H1 (cell line): ENCODE measurements around the gene FANCD2.

Experiments
- BACH1 ChIP-seq: IDR thresholded peaks from 2 replicates; pipeline ENCODE4 v1.6.1; 2012; ENCODE audit warnings: low read length, improper control_type of control experiment
- GABPA ChIP-seq: IDR thresholded peaks from 2 replicates; pipeline ENCODE4 v1.6.1; 2011; ENCODE audit warnings: mild to moderate bottlenecking, low read length, moderate library complexity, borderline replicate concordance; ENCODE audit not compliant: insufficient read depth
- GTF2F1 ChIP-seq: IDR thresholded peaks from 2 replicates; pipeline ENCODE4 v1.6.1; 2012; ENCODE audit warnings: low read depth, low read length, improper control_type of control experiment, borderline replicate concordance
- MAFK ChIP-seq: IDR thresholded peaks from 2 replicates; pipeline ENCODE4 v1.6.1; 2012; ENCODE audit warnings: low read depth, mild to moderate bottlenecking, improper control_type of control experiment, low read length
- PHF8 ChIP-seq: fragments of 200-600 bp; sonication (generic); conservative IDR thresholded peaks from 2 replicates; pipeline ENCODE4 v1.7.1; 2012; ENCODE audit warnings: low read depth, mild to moderate bottlenecking, inconsistent platforms, low read length, moderate library complexity
- POLR2A ChIP-seq, 2 experiments: IDR thresholded peaks; 1 replicate in 1 of 2; 2 replicates in 1 of 2; pipeline ENCODE4 v1.6.1; 2011; ENCODE audit warnings: low read depth in 2 of 2, low read length in 2 of 2, mild to moderate bottlenecking in 2 of 2; ENCODE audit errors: control extremely low read depth in 1 of 2
- POLR2AphosphoS5 ChIP-seq: IDR thresholded peaks from 2 replicates; pipeline ENCODE4 v1.6.1; 2011; ENCODE audit warnings: low read depth, low read length
- SIN3A ChIP-seq, 2 experiments: IDR thresholded peaks in 1 of 2; conservative IDR thresholded peaks in 1 of 2; 2 replicates each; pipeline ENCODE4 v1.6.1; 2011 to 2012; ENCODE audit warnings: low read length in 2 of 2, improper control_type of control experiment in 1 of 2, low read depth in 1 of 2, mild to moderate bottlenecking in 1 of 2
- SRF ChIP-seq: IDR thresholded peaks from 2 replicates; pipeline ENCODE4 v1.6.1; 2011; ENCODE audit warnings: mild to moderate bottlenecking, low read depth, low read length, moderate library complexity
- TBP ChIP-seq: IDR thresholded peaks from 2 replicates; pipeline ENCODE4 v1.6.1; 2011; ENCODE audit warnings: low read depth, low read length, improper control_type of control experiment
- ZNF274 ChIP-seq: IDR thresholded peaks from 2 replicates; pipeline ENCODE4 v1.7.0; 2012; ENCODE audit warnings: low read length, borderline replicate concordance; ENCODE audit errors: extremely low read depth
- TF ChIP-seq, protein P1 (sequence below), 3 experiments: IDR thresholded peaks; 1 replicate in 2 of 3; 2 replicates in 1 of 3; pipeline versions ENCODE4 v1.5.1 to v1.6.1; 2011; ENCODE audit warnings: low read length in 3 of 3, mild to moderate bottlenecking in 3 of 3, inconsistent platforms in 2 of 3, low read depth in 1 of 3, moderate library complexity in 1 of 3; ENCODE audit not compliant: insufficient read depth in 1 of 3; ENCODE audit errors: control extremely low read depth in 1 of 3
- TF ChIP-seq, protein P2 (sequence below): IDR thresholded peaks from 2 replicates; pipeline ENCODE4 v1.6.1; 2012; ENCODE audit warnings: inconsistent platforms
- TF ChIP-seq, protein P3 (sequence below): fragments of 300-600 bp; sonication (generic); IDR thresholded peaks from 2 replicates; pipeline ENCODE4 v1.7.1; 2012; ENCODE audit warnings: low read length, moderate library complexity, mild to moderate bottlenecking, inconsistent platforms; ENCODE audit not compliant: insufficient replicate concordance

DNA sequence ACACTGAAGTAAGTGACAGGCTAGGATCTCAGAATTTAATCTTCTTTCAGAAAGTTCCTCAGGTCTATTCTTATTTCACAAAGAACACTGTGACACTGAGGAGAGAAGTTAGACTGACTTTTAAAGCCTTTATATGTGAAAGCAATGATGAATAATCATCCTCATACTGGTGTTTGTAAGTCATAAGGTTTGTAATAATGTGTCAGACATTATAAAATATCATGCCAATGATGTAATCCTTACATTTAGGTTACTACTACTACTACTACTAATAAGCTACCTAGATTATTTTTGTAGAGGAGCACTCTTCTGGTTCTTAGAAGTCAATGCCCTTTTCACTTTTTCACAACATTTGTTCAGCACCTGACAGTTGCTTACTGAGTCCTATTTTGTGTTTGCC, 48.4 kb downstream of the FANCD2 start:
- TF ChIP-seq, protein P1, sequence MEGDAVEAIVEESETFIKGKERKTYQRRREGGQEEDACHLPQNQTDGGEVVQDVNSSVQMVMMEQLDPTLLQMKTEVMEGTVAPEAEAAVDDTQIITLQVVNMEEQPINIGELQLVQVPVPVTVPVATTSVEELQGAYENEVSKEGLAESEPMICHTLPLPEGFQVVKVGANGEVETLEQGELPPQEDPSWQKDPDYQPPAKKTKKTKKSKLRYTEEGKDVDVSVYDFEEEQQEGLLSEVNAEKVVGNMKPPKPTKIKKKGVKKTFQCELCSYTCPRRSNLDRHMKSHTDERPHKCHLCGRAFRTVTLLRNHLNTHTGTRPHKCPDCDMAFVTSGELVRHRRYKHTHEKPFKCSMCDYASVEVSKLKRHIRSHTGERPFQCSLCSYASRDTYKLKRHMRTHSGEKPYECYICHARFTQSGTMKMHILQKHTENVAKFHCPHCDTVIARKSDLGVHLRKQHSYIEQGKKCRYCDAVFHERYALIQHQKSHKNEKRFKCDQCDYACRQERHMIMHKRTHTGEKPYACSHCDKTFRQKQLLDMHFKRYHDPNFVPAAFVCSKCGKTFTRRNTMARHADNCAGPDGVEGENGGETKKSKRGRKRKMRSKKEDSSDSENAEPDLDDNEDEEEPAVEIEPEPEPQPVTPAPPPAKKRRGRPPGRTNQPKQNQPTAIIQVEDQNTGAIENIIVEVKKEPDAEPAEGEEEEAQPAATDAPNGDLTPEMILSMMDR (IDR thresholded peaks at IDR 0.05; ENCODE audit: control extremely low read depth in 1 of 3, insufficient read depth in 1 of 3, low read depth in 1 of 3, low read length in 3 of 3) = no peak
- no peak for TF ChIP-seq POLR2A (IDR thresholded peaks at IDR 0.05; ENCODE audit: control extremely low read depth in 1 of 2, low read depth in 2 of 2, low read length in 2 of 2)
- no peak for TF ChIP-seq GABPA
- no peak for TF ChIP-seq POLR2AphosphoS5
- TF ChIP-seq BACH1 = no peak
- no peak for TF ChIP-seq SIN3A (conservative IDR thresholded peaks at IDR 0.05 in 1 of 2, IDR thresholded peaks at IDR 0.05 in 1 of 2; ENCODE audit: low read depth in 1 of 2, low read length in 2 of 2)
- no peak for TF ChIP-seq ZNF274
- TF ChIP-seq TBP = no peak
- TF ChIP-seq, protein P2, sequence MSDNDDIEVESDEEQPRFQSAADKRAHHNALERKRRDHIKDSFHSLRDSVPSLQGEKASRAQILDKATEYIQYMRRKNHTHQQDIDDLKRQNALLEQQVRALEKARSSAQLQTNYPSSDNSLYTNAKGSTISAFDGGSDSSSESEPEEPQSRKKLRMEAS = no peak
- no peak for TF ChIP-seq GTF2F1
- no peak for TF ChIP-seq PHF8
- no peak for TF ChIP-seq MAFK
- no peak for TF ChIP-seq SRF
- TF ChIP-seq, protein P3, sequence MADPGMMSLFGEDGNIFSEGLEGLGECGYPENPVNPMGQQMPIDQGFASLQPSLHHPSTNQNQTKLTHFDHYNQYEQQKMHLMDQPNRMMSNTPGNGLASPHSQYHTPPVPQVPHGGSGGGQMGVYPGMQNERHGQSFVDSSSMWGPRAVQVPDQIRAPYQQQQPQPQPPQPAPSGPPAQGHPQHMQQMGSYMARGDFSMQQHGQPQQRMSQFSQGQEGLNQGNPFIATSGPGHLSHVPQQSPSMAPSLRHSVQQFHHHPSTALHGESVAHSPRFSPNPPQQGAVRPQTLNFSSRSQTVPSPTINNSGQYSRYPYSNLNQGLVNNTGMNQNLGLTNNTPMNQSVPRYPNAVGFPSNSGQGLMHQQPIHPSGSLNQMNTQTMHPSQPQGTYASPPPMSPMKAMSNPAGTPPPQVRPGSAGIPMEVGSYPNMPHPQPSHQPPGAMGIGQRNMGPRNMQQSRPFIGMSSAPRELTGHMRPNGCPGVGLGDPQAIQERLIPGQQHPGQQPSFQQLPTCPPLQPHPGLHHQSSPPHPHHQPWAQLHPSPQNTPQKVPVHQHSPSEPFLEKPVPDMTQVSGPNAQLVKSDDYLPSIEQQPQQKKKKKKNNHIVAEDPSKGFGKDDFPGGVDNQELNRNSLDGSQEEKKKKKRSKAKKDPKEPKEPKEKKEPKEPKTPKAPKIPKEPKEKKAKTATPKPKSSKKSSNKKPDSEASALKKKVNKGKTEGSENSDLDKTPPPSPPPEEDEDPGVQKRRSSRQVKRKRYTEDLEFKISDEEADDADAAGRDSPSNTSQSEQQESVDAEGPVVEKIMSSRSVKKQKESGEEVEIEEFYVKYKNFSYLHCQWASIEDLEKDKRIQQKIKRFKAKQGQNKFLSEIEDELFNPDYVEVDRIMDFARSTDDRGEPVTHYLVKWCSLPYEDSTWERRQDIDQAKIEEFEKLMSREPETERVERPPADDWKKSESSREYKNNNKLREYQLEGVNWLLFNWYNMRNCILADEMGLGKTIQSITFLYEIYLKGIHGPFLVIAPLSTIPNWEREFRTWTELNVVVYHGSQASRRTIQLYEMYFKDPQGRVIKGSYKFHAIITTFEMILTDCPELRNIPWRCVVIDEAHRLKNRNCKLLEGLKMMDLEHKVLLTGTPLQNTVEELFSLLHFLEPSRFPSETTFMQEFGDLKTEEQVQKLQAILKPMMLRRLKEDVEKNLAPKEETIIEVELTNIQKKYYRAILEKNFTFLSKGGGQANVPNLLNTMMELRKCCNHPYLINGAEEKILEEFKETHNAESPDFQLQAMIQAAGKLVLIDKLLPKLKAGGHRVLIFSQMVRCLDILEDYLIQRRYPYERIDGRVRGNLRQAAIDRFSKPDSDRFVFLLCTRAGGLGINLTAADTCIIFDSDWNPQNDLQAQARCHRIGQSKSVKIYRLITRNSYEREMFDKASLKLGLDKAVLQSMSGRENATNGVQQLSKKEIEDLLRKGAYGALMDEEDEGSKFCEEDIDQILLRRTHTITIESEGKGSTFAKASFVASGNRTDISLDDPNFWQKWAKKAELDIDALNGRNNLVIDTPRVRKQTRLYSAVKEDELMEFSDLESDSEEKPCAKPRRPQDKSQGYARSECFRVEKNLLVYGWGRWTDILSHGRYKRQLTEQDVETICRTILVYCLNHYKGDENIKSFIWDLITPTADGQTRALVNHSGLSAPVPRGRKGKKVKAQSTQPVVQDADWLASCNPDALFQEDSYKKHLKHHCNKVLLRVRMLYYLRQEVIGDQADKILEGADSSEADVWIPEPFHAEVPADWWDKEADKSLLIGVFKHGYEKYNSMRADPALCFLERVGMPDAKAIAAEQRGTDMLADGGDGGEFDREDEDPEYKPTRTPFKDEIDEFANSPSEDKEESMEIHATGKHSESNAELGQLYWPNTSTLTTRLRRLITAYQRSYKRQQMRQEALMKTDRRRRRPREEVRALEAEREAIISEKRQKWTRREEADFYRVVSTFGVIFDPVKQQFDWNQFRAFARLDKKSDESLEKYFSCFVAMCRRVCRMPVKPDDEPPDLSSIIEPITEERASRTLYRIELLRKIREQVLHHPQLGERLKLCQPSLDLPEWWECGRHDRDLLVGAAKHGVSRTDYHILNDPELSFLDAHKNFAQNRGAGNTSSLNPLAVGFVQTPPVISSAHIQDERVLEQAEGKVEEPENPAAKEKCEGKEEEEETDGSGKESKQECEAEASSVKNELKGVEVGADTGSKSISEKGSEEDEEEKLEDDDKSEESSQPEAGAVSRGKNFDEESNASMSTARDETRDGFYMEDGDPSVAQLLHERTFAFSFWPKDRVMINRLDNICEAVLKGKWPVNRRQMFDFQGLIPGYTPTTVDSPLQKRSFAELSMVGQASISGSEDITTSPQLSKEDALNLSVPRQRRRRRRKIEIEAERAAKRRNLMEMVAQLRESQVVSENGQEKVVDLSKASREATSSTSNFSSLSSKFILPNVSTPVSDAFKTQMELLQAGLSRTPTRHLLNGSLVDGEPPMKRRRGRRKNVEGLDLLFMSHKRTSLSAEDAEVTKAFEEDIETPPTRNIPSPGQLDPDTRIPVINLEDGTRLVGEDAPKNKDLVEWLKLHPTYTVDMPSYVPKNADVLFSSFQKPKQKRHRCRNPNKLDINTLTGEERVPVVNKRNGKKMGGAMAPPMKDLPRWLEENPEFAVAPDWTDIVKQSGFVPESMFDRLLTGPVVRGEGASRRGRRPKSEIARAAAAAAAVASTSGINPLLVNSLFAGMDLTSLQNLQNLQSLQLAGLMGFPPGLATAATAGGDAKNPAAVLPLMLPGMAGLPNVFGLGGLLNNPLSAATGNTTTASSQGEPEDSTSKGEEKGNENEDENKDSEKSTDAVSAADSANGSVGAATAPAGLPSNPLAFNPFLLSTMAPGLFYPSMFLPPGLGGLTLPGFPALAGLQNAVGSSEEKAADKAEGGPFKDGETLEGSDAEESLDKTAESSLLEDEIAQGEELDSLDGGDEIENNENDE = no peak
